ENCODE data around the gene GNAI3.

DNA sequence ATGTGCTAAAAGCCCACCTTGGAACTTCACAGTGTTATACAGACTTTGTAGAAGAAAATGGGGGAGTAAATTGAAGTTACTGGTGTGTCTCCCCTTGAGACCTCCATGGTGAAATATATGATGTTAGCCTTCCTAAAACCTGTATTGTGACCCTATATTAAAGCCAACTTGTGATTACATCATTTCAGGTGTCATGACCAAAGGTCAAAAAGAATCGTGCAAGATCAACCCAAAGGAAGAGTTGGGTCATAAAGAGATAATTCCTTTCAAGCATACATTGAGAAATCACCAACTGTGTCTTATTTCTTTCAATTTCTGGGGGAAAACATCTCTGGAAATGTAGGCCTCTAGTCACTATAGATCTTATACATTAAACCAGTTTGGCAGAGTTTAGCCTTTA, 36.4 kb downstream of the GNAI3 start:
- TF ChIP-seq, protein P1, sequence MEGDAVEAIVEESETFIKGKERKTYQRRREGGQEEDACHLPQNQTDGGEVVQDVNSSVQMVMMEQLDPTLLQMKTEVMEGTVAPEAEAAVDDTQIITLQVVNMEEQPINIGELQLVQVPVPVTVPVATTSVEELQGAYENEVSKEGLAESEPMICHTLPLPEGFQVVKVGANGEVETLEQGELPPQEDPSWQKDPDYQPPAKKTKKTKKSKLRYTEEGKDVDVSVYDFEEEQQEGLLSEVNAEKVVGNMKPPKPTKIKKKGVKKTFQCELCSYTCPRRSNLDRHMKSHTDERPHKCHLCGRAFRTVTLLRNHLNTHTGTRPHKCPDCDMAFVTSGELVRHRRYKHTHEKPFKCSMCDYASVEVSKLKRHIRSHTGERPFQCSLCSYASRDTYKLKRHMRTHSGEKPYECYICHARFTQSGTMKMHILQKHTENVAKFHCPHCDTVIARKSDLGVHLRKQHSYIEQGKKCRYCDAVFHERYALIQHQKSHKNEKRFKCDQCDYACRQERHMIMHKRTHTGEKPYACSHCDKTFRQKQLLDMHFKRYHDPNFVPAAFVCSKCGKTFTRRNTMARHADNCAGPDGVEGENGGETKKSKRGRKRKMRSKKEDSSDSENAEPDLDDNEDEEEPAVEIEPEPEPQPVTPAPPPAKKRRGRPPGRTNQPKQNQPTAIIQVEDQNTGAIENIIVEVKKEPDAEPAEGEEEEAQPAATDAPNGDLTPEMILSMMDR (conservative IDR thresholded peaks at IDR 0.05 in 1 of 2, IDR thresholded peaks at IDR 0.05 in 1 of 2; ENCODE audit: low read depth in 1 of 2, low read length in 2 of 2): no peak
- TF ChIP-seq EZH2 (IDR thresholded peaks at IDR 0.05; ENCODE audit: low read length, missing control alignments): no peak
